Measurements from ENCODE around the gene NUDT1.

- no peak for TF ChIP-seq CTCF (conservative IDR thresholded peaks at IDR 0.05 in 1 of 2, IDR thresholded peaks at IDR 0.05 in 1 of 2; ENCODE audit: extremely low read depth in 1 of 2, insufficient read depth in 1 of 2, low read depth in 1 of 2, low read length in 2 of 2)
- TF ChIP-seq EZH2 (IDR thresholded peaks at IDR 0.05; ENCODE audit: borderline replicate concordance, low read length), result no peak
Measured at GRCh38 chr7:2227699-2228098, 14.3 kb upstream of the NUDT1 start.

Data from mammary epithelial cell (primary cell).